Measurements from ENCODE around the gene PNMT.

Gene PNMT

DNA sequence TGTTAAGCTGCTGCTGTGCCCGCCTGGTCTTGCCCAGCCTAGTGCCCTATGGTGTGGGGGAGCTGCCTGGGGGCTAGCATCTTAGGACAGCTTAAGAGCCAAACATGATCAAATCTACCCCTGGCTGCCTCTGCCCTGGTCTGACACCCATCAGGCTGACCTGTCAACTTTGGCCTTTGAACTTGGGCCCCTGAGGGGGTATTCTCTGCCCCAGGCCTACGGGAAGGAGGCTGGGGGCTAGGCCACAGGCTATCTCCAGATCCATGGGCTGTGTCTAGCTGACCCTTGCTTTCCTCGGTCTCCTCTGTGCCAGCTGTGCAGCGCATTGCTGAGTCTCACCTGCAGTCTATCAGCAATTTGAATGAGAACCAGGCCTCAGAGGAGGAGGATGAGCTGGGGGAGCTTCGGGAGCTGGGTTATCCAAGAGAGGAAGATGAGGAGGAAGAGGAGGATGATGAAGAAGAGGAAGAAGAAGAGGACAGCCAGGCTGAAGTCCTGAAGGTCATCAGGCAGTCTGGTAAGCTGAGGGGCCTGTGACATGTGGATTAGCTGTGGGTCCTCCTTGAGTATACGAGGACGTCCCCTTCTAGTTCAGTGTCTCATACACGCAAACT lies 34.6 kb upstream of the PNMT start:
- no peak for DNase-seq

DNA sequence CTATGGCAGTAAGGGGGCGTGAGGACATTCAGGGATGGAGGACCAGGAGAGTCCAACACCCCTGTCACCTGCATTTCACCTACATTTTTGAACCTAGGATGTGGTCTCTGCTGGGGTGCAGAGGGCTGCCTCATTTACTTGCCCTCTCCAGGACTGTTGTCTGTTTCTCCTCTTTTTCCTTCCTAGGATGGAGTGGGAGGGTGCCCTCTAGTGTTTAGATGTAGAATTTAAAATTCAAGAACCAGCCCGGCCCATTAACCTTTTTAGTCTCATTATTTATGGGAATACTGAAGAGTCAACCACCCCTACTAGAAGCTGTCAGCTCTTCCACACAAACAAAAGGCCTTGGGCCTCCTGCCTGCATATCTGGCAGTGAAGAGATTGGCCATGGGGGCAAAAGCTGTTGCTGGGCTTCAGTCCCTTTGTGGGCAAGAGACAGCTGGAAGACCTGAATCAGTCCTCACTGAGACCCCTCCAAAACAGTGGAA lies 33.8 kb upstream of the PNMT start:
- no peak for DNase-seq

DNA sequence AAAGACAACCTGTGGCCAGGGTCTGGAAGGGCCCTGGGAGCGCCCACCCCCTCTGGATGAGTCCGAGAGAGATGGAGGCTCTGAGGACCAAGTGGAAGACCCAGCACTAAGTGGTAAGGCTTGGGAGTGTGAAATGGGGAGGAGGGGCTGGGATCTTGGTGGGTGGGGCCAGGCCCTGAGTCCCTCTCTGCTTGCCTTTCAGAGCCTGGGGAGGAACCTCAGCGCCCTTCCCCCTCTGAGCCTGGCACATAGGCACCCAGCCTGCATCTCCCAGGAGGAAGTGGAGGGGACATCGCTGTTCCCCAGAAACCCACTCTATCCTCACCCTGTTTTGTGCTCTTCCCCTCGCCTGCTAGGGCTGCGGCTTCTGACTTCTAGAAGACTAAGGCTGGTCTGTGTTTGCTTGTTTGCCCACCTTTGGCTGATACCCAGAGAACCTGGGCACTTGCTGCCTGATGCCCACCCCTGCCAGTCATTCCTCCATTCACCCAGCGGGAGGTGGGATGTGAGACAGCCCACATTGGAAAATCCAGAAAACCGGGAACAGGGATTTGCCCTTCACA lies 32.6 kb upstream of the PNMT start:
- DNase-seq = no peak

DNA sequence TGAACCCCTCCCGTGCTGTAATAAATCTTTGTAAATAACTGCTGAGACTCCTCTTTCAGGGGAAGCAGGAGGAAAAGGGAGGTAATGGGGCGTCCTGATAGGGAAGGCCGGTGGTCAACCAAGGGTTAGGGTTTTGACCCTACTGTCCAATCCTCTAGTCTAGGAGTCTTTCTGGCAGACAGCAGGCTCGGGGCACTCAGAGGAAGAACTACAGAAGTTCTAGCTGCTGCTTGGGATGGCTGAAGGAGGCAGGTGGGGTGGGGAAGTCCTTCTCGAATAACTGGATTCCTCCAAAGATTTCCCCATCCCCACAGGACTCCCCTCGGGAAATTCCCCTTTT lies 31.7 kb upstream of the PNMT start:
- DNase-seq = no peak

DNA sequence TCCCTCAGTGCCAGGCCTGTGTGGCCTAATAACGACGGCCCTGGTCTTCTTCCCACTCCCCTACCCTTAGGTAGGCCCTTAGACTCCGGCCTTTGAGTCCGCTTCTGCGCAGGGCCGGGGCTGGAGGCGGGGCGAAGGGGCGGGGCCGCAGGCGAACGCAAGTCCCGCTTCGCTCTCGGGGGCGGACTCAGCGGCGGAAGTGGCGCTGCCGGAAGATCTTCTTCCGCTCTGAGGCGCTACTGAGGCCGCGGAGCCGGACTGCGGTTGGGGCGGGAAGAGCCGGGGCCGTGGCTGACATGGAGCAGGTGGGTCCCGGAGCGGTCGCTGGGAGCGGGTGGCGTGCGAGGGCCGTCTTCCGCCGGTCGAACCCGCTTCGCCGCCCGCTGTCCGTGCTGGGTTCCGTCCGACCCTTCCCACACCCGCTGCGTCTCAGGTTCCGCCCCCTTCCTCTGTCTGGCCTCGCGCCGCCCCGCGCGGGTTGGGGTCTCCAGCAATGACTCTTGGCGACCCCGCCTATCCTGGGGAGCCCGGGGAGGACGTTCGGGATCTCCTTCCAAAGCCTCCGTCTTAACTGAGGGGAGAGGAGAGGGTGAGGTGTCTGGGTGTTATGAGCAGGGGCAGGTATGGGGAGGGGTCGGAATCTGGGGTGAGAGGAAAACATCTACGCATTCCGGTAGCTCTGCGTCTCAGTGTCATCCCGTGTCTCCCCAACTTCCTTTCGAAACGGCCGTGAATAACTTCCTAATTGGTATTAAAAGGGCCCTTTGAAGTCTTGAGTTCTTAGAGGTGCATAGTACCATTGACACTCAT lies 31.1 kb upstream of the PNMT start, which contains the start of gene STARD3:
STARD3 (plus strand) TSS at position 218 of the 810 bp plus-strand sequence. CDS start 16,388 bp downstream, outside the sequence.
- peak; percentile 95 for DNase-seq

DNA sequence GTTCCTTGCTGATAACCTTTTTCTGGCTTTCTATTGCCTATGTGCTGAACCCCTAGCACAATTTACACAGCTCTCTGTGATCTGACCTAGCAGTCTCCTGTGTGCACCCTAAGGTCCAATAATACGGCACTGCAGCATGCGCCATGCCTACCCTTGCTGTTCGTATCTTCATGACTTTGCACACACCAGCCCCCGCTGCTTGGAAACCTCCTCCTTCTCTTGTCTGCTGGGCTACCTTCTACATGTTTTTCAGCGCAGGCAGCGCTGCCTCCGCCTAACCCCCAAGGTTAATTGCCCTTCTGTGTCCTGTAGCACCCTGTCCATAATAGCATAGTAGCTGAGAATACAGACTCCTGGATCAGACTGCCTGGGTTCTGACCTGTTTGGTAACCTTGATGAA lies 29.9 kb upstream of the PNMT start:
- no peak for DNase-seq

DNA sequence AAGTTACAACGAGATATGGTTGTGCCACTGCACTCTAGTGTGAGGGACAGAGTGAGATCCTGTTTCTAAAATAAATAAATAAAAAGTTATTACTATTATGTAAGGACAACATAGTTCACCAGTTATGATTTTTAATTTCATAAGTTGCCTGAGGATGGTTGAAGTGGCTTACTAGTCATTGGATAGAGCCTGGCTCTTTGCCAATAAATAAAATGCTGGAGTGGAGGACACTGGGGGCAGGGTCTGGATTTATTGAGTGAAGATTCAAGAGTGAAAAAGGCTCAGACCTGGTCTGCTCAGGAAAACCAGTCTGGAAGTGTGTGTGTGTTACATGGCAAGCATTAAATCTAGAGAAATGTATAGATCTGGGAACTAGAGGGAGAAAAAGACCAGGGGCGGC lies 29.2 kb upstream of the PNMT start:
- no peak for DNase-seq

DNA sequence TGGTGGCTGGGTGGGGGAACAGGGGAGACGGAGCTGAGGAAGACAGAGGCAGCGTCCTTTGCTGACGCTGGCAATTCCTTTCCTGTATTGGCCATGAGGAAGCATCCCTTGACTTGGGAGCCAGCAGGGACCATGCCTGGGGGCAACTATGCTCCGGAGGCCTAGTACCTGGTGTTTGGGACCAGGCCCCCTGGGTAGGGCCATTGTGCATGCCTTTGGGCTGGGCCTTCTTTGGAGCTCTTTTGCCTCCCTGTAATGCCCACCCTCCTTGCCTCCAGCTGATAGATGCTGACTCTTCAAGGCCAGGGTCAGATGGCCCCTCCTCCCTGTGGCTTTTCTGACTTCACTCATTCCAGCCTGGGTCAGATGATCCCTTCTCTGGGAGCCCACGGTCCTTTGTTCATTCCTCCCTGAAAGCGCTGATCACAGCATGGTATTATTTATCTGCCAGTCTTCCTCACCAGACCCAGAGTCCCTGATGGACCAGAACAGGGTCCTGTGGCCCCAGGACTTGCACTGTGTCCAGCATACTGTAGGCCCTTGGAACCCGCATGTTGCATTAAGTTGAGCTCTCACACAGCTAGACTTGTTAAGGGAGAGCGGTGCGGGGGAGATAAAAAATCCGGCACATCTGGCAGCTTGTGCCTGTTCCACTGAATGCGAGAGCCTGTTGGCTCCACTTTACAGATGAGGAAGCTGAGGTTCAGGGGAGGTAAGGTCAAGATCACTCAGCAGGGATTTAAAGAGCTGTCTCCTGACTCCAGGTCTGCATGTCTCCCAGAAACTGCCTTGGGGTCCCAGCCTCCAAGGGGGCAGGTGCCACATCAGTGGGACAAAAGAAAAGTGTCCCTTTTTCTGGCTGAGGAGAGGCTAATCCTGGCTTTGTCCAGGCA lies 28.4 kb upstream of the PNMT start:
- no peak for DNase-seq

DNA sequence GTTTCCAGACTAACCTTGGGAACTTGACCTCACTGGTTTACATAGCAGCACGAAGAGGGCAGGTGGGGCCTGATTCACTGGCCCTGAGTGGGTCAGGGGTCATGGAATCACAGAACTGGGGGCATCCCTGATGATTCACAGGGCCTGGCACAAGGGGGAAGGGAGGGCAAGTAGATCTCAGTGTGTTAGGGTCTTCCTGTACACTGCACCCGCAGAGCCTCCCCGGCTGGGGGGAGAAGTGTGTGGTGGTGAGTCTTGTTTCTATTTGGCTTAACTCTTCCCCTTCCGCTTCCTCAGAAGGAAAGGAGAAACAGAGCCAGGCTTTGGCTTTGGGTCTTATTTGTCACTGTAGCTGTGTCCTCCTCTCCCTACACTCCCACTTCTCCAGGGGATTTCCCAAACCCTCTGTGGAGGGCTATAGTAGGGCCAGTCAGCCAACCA lies 27.6 kb upstream of the PNMT start:
- DNase-seq = no peak

DNA sequence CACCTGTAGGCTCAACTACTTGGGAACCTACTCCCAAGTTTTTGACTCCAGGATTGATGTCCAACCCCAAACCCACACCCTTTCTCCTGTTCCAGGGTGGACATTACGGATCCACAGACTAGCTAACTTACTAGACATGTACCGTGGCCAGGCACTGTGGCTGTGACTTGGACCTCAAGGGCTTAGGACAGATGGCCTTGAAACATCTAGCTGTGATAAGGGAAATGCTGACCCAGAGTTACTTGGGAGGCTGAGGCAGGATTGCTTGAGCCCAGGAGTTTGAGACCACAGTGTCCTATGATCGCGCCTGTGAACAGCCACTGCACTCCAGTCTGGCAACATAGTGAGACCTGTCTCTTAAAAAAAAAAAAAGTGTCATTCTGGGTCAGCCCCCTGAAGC lies 27.2 kb upstream of the PNMT start:
- no peak for DNase-seq

DNA sequence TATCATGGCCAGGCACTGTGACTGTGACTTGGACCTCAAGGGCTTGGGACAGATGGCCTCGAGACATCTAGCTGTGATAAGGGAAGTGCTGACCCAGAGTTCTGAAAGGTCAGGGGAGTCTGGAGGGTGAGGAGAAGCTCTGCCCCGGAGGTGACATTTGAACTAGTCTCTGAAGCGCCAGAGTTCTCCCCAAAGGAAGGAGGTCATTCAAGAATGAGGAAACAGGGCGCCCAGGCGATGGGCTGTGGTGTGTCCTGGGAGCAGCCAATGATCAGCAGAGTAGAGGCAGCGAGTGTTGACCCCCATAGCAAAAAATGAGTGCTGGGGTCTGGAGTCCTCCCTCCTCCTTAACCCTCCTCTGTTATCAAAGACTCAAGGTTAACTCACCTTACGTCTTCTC lies 26.4 kb upstream of the PNMT start:
- DNase-seq = no peak

DNA sequence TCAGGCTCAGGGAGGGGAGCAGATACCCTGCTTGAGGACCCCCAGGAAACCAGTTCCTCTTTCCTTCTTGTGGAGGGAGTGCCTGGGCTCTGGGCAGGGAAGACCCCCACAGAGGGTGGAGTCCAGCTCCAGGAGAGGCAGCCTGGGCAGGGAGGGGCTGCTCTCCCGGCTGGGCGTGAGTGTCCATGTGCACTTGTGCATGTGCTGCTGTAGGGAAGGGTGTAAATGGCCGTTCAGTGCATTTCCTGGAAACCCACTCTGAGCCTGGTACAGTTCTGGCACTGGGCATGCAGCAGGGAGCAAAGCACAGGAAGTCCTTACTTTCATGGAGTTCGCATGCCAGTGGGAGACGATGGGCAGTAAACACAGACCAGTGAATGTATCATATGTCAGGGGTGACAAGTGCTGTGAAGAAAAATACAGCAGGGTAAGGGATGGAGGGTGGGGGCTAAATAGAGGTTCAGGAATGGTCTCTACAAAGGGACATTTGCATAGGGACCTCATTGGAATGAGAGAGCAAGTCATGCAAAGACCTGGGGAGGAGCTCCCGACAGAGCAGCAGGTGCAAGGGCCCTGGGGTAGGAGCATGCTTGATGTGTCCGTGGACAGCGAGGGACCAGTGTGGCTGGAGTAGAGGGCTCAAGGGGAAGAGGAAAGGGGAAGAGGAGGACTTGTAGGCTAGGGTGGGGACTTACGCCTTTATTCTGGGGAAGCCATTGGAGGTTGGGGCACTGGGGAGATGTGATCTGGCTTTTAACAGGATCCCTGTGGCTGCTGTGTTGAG lies 25.8 kb upstream of the PNMT start:
- no peak for DNase-seq

DNA sequence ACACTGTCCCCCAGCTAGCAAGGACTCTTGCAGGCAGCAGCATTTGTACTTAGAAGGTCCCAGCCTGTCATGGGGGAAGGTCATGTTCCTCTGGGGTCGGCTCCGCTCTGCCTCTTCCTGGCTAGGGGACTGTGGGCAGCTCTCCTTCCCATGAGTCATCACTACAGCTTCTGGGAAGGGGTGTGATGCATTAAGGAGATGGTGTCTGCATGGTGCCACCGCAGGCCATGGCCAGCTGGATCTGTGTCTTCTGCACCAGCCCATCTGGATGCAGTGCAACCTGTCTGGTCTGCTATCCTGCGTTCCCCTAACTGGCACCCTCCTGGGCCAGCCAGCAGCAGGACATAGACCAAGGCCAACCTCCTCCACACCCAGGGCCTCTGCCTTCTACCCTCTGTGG lies 25.0 kb upstream of the PNMT start:
- DNase-seq = no peak

DNA sequence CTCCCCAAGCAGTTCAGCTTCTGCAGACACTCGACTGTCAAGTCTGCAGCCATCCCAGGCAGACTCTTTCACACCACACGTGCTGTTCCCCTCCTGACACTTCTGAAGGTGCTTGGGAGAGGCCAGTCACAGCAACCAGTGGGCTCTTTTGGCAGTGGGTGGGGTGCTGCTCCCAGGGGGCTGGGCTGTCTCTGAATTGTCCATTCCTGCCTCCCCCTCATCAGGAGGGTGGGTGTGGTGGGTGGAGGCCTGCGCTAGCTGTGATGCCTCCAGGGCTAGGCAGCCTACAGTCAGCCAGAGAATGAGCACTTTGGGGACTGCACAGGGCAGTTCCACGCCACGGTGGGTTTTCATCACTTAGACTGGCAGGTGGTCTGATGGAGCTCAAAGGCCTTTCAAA lies 21.0 kb upstream of the PNMT start:
- DNase-seq = no peak

DNA sequence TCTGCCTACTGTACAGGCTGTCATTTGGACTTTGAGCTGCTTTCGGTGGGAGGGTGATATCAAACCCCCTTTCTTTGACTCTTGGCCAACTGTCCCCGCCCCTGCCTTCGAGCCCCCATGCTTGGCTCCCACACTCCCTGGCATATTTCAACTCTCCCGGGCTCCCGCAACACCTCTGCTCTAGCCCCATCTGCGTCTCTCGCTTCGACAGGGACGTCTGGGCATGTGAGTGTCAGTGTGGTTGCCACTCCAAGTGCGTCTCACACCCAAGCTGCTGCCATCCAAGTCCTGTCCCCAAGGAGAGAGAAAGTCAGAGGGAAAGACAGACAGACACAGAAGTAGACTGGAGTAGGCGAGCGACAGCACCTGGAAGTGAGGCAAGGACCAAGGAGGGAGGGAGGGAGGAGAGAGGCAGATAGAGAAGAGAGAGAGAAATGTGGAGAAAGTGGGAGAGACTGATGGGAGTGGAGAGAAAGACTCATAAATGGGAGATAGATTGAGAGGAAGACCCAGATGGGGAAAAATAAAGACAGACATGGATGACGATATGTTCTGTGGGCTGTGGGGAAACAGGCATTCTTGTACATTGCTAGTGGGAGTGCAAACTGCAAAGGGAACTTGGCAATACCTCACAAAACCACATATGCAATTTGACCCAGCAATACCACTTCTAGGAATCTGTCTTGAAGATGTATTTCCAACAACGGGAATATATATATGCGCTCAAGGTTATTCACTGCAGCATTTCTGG lies 19.5 kb upstream of the PNMT start:
- DNase-seq = no peak

DNA sequence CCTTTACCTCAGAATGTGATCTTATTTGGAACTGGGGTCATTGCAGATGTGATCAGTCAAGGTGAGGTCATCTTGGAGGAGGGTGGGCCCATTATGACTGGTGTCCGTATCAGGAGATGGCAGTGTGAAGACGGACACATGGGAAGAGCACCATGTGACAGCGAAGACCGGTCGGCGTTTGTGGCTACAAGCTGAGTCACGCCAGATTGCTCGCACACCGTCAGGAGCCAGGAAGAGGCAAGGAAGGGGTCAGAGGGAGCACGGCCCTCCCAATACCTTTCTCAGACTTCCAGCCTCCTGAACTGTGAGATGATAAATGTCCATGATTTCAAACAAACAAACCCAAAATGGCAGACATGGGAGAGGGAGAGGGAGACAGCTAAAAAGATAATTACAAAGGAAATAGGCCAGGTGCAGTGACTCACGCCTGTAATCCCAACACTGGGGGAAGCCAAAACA lies 18.1 kb upstream of the PNMT start:
- no peak for DNase-seq

DNA sequence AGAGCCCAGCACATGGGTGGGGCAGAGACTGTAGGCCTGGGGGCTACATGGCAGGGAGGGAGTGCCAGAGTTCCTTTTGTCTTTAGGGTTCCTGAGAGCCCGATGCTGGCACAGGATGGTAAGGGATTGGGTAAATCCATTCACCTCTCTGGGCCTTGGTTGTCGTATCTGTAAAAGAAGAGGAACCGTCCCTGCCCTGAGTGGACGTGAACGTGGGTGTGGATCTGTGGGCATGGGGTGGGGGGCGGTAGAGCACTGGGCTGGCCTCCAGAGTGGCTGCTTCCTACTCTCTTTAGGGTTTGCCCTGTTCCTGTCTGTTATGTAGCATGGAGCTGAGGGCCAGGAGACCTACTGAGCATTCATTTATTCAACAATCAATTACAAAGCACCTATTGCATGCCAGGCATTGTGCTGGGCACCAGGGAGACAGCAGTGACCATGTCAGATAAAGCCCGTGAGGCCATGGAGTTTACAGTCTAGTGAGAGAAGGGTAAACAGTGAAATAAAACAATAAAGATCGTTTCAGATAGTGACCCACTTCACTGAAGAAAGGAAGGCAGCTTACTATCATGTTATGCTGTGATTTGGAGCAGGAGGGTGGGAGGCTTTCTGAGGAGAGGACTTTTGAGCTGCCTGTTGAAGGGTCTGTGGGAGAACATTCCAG lies 16.2 kb upstream of the PNMT start:
- DNase-seq = no peak

DNA sequence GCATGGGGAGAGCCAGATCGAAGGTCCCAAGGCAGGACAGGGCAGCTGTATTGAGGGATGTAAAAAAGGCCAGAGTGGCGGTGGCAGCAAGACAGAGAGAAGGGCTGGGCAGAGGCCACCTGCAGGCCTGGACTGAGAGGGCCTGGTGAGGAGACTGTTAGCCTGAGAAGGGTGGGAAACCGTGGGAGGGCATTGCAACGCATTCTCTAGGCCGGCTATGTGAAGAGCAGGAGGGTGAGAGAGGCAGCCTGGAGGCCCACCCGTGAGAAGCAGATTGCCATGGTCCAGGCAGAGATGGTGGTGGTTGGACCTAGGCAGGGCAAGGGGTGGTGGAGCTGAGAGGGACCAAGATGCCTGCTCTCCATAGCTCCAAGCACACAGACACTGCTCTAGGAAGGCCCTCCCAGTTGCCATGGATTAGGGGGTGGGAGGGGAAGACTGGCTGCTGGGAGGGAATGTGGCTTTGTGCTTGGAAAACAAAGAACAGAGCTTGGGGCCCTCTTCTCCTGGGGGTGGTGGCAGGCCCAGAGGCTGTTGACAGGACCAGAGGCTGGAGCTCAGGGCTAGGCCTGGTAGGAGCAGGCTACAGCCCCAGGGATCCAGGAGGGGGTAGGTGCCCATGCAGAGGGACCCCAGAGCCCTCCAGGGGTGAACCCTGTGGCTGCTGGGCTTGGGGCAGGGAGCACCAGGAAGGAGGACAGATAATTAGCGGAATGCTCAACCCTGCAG lies 15.5 kb upstream of the PNMT start:
- DNase-seq = no peak

DNA sequence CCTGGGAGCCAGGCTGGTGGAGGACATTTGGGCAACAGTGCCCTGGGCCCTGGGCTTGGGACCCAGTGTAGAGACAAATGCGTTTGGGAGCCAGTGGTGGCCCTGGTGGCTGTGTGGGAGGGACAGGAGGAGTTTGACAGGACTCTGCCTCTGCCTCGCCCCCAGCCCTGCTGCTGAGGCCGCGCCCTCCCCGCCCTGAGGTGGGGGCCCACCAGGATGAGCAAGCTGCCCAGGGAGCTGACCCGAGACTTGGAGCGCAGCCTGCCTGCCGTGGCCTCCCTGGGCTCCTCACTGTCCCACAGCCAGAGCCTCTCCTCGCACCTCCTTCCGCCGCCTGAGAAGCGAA lies 15.0 kb upstream of the PNMT start:
- no peak for DNase-seq

DNA sequence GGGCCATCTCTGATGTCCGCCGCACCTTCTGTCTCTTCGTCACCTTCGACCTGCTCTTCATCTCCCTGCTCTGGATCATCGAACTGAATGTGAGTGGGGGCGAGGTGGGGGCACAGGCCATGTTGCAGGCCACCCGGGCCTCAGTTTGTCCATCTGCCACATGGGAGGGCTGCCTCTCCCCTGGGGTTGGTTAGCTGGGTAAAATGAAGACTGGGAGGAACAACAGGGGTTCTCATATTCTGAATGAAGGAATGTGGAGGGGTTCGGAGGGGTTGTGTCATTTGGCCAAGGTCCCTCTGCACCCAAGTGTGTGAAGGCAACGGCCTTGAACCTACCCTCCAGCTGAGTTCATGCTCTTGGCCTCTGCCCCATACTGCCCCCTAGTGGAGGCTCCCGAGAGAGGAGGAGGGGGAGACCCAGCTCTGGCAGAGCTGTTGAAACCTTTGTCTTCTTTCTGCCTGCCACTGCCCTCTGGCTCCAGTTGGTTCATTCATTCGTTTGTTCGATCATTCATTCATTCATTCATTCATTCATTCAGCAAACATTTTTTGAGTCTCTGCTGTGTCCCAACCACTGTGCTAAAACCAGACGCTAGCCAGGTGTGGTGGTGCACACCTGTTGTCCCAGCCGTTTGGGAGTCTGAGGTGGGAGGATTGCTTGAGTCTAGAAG lies 14.5 kb upstream of the PNMT start:
- DNase-seq = peak; percentile 89 to 90

Data from activated CD4-positive, alpha-beta T cell treated with anti-CD3 and anti-CD28 coated beads, Interleukin-2, amount 50 U/mL, for 48 hours (primary cell).